NT2/D1 (cell line): ENCODE data around the gene IL20RA.

ENCODE experiments used
- YY1 ChIP-seq: IDR thresholded peaks from 2 replicates; pipeline ENCODE4 v1.6.1; 2011; ENCODE audit not compliant: insufficient read length, insufficient read depth
- ZNF274 ChIP-seq: IDR thresholded peaks from 2 replicates; pipeline ENCODE4 v1.6.1; 2011; ENCODE audit warnings: mild to moderate bottlenecking, low read depth, low read length

GRCh38 chr6:136987526-136987925, 57.2 kb downstream of the IL20RA start:
- TF ChIP-seq ZNF274: no peak
- no peak for TF ChIP-seq YY1
